Fibroblast of lung (primary cell): ENCODE data around the gene SH2D7. TPM values are rescaled to one million over a fixed set of nuclear protein-coding genes. Genes with fewer than 3 reads are reported as not detected.

Experiments used
- DNase-seq, 2 donors: peaks; one replicate each; pipeline versions ENCODE4 v3.0.0 to v3.0.0-alpha.2; 2010; ENCODE audit warnings: low read depth in 2 of 2
- H2AFZ ChIP-seq: 2 replicates; pipeline ENCODE4 v1.5.1; 2012; ENCODE audit warnings: low read length, control low read depth, inconsistent platforms
- H3K27ac ChIP-seq: 2 replicates; pipeline ENCODE4 v1.5.1; 2011; ENCODE audit warnings: low read length, control low read depth; ENCODE audit not compliant: insufficient read depth
- H3K27me3 ChIP-seq: 2 replicates; pipeline ENCODE4 v1.5.1; 2011; ENCODE audit warnings: mild to moderate bottlenecking, low read length; ENCODE audit not compliant: control insufficient read depth, insufficient read depth
- H3K36me3 ChIP-seq: 2 replicates; pipeline ENCODE4 v1.5.1; 2011; ENCODE audit warnings: low read length; ENCODE audit not compliant: control insufficient read depth, insufficient read depth
- H3K4me1 ChIP-seq: 2 replicates; pipeline ENCODE4 v1.5.1; 2011; ENCODE audit warnings: low read length; ENCODE audit not compliant: control insufficient read depth, insufficient read depth; ENCODE audit errors: extremely low read depth
- H3K4me2 ChIP-seq: 2 replicates; pipeline ENCODE4 v1.5.1; 2011; ENCODE audit warnings: low read length, control low read depth; ENCODE audit not compliant: insufficient read depth; ENCODE audit errors: extremely low read depth
- H3K4me3 ChIP-seq, 4 experiments: fragments of 200-600 bp in 1 of 4; sonication (generic) in 1 of 4; replicated peaks in 1 of 4; 2 replicates each; pipeline ENCODE4 v1.5.1; 2011 to 2016; ENCODE audit warnings: low read length in 4 of 4, low read depth in 3 of 4, mild to moderate bottlenecking in 3 of 4, control low read depth in 2 of 4, inconsistent platforms in 1 of 4, mixed read lengths in 1 of 4; ENCODE audit not compliant: insufficient read depth in 1 of 4; ENCODE audit errors: control extremely low read depth in 1 of 4
- H3K79me2 ChIP-seq: 2 replicates; pipeline ENCODE4 v1.5.1; 2012; ENCODE audit warnings: mild to moderate bottlenecking, low read length, inconsistent platforms; ENCODE audit not compliant: control insufficient read depth, insufficient read depth
- H3K9ac ChIP-seq: 2 replicates; pipeline ENCODE4 v1.5.1; 2011; ENCODE audit warnings: mild to moderate bottlenecking, low read length, control low read depth; ENCODE audit not compliant: insufficient read depth
- H3K9me3 ChIP-seq: 2 replicates; pipeline ENCODE4 v1.5.1; 2012; ENCODE audit warnings: low read depth, low read length; ENCODE audit not compliant: control insufficient read depth, insufficient read depth
- H4K20me1 ChIP-seq: 2 replicates; pipeline ENCODE4 v1.5.1; 2011; ENCODE audit warnings: low read length; ENCODE audit not compliant: control insufficient read depth, insufficient read depth; ENCODE audit errors: extremely low read depth
- CTCF ChIP-seq, 2 donors: IDR thresholded peaks in 1 of 2; conservative IDR thresholded peaks in 1 of 2; 1 replicate in 1 of 2; 2 replicates in 1 of 2; pipeline ENCODE4 v1.5.1; 2011 to 2012; ENCODE audit warnings: low read length in 2 of 2, control low read depth in 1 of 2, inconsistent platforms in 1 of 2, low read depth in 1 of 2, mild to moderate bottlenecking in 1 of 2
- EZH2 ChIP-seq: IDR thresholded peaks from 2 replicates; pipeline ENCODE4 v1.5.1; 2012; ENCODE audit warnings: low read length, control low read depth, mild to moderate bottlenecking; ENCODE audit errors: missing control alignments
- polyA plus RNA-seq, 2 donors: library from polyadenylated mRNA; depleted of rRNA in 1 of 2; stranded (reverse) in 1 of 2; unstranded in 1 of 2; fragments of >200 nt; gene quantifications; 2 replicates each; pipeline ENCODE4 v1.2.1, GENCODE V29; 2011 to 2012; ENCODE audit warnings: missing spikeins in 1 of 2
- total RNA-seq: library from RNA; depleted of rRNA; stranded (reverse); fragments of >200 nt; gene quantifications from 2 replicates; pipeline ENCODE4 v1.2.1, GENCODE V29; 2014

The SH2D7 gene
- total and polyA plus RNA-seq, 2 donors (not counting 1 experiment from before 2014, with no cell fraction given): 0.03 TPM; not detected in 1

GRCh38 chr15:78097667-78098066 lies 5.3 kb downstream of the SH2D7 start:
- no peaks in the 10 kb centered on the region for H3K79me2 ChIP-seq

GRCh38 chr15:78098131-78098755 lies 5.9 kb downstream of the SH2D7 start:
- no peak for DNase-seq
- Histone ChIP-seq H3K4me2 (no peak overlapping the region), H3K4me1 (peaks cover 4% of the 10 kb centered on the region), H2AFZ (no peak overlapping the region), H3K9me3 (no peaks in the 10 kb centered on the region), H4K20me1 (no peaks in the 10 kb centered on the region), H3K4me3 (no peak overlapping the region), H3K27ac (no peak overlapping the region), H3K9ac (no peak overlapping the region), H3K27me3 (no peaks in the 10 kb centered on the region), H3K36me3 (no peaks in the 10 kb centered on the region), H3K79me2 (no peaks in the 10 kb centered on the region)
- no peak for TF ChIP-seq EZH2
- no peak for TF ChIP-seq CTCF (conservative IDR thresholded peaks at IDR 0.05 in 1 of 2, IDR thresholded peaks at IDR 0.05 in 1 of 2; ENCODE audit: low read depth in 1 of 2, low read length in 2 of 2)

More at GRCh38 chr15:78097667-78098066, 5.3 kb downstream of the SH2D7 start:
- Histone ChIP-seq H3K4me3 (no peak overlapping the region), H3K9me3 (no peaks in the 10 kb centered on the region), H3K27me3 (no peaks in the 10 kb centered on the region), H3K4me1 (peaks cover 8% of the 10 kb centered on the region), H3K9ac (no peak overlapping the region), H3K36me3 (no peaks in the 10 kb centered on the region), H2AFZ (no peak overlapping the region), H4K20me1 (no peaks in the 10 kb centered on the region), H3K27ac (no peak overlapping the region), H3K4me2 (no peak overlapping the region)
- DNase-seq: no peak
- TF ChIP-seq EZH2 (no peak), CTCF (conservative IDR thresholded peaks at IDR 0.05 in 1 of 2, IDR thresholded peaks at IDR 0.05 in 1 of 2; ENCODE audit: low read depth in 1 of 2, low read length in 2 of 2) (no peak)

- H3K9ac ChIP-seq: no peak overlapping the region
- H4K20me1 ChIP-seq: no peaks in the 10 kb centered on the region
- no peak overlapping the region for H3K27ac ChIP-seq
Measured at GRCh38 chr15:78100886-78101285, 8.5 kb downstream of the SH2D7 start.

More at GRCh38 chr15:78100886-78101285, 8.5 kb downstream of the SH2D7 start:
- no peaks in the 10 kb centered on the region for H3K27me3 ChIP-seq
- no peak overlapping the region for H2AFZ ChIP-seq
- H3K4me2 ChIP-seq: no peak overlapping the region
- no peak overlapping the region for H3K4me3 ChIP-seq
- no peak for TF ChIP-seq CTCF (conservative IDR thresholded peaks at IDR 0.05 in 1 of 2, IDR thresholded peaks at IDR 0.05 in 1 of 2; ENCODE audit: low read depth in 1 of 2, low read length in 2 of 2)
- TF ChIP-seq EZH2: no peak
- H3K9me3 ChIP-seq: no peaks in the 10 kb centered on the region
- no peaks in the 10 kb centered on the region for H3K36me3 ChIP-seq
- DNase-seq: no peak
- H3K79me2 ChIP-seq: no peaks in the 10 kb centered on the region
- H3K4me1 ChIP-seq: peaks cover 1% of the 10 kb centered on the region
